ENCODE data around the gene SLC44A1.

SLC44A1 gene

GRCh38 chr9:105316703-105317102 lies 72.3 kb downstream of the SLC44A1 start:
- Histone ChIP-seq H3K4me1 (no peaks in the 10 kb centered on the region), H3K4me3 (no peak overlapping the region), H3K27me3 (no peaks in the 10 kb centered on the region), H3K9me3 (no peaks in the 10 kb centered on the region), H3K36me3 (peaks cover 0 to 6% (median 4%) of the 10 kb centered on the region in 3 donors), H3K27ac (no peak overlapping the region)
- intact Hi-C loops (cut with DNase I; ENCODE audit: low total_unique reads), result no loop called here
- TF ChIP-seq CTCF (IDR thresholded peaks at IDR 0.05), result no peak
- DNase-seq, result no peak

GRCh38 chr9:105318729-105319191 lies 74.3 kb downstream of the SLC44A1 start:
- no peaks in the 10 kb centered on the region for H3K27me3 ChIP-seq
- no peak for DNase-seq
- peaks cover 0 to 6% (median 4%) of the 10 kb centered on the region in 3 donors for H3K36me3 ChIP-seq
- no peaks in the 10 kb centered on the region for H3K4me1 ChIP-seq
- intact Hi-C loops (cut with DNase I; ENCODE audit: low total_unique reads), result no loop called here
- no peak overlapping the region for H3K27ac ChIP-seq
- no peak for TF ChIP-seq CTCF (IDR thresholded peaks at IDR 0.05)
- H3K9me3 ChIP-seq, result no peaks in the 10 kb centered on the region
- no peak overlapping the region for H3K4me3 ChIP-seq

- no peak for TF ChIP-seq CTCF (IDR thresholded peaks at IDR 0.05)
- DNase-seq, result no peak
- Histone ChIP-seq H3K36me3 (peaks cover 0 to 6% (median 4%) of the 10 kb centered on the region in 3 donors), H3K4me3 (no peak overlapping the region), H3K27me3 (no peaks in the 10 kb centered on the region), H3K4me1 (no peaks in the 10 kb centered on the region), H3K27ac (no peak overlapping the region), H3K9me3 (no peaks in the 10 kb centered on the region)
- intact Hi-C loops (cut with DNase I; ENCODE audit: low total_unique reads), result no loop called here
Measured at GRCh38 chr9:105319202-105319813, 74.9 kb downstream of the SLC44A1 start.

- Histone ChIP-seq H3K9me3 (no peaks in the 10 kb centered on the region), H3K4me3 (no peak overlapping the region), H3K36me3 (peaks cover 0 to 6% (median 0%) of the 10 kb centered on the region in 3 donors), H3K27me3 (no peaks in the 10 kb centered on the region), H3K27ac (no peak overlapping the region), H3K4me1 (no peaks in the 10 kb centered on the region)
- no peak for DNase-seq
- no peak for TF ChIP-seq CTCF (IDR thresholded peaks at IDR 0.05)
- intact Hi-C loops (cut with DNase I; ENCODE audit: low total_unique reads), result no loop called here
Measured at GRCh38 chr9:105320568-105320967, 76.1 kb downstream of the SLC44A1 start.

GRCh38 chr9:105328296-105328695 lies 83.8 kb downstream of the SLC44A1 start:
- intact Hi-C loops (cut with DNase I; ENCODE audit: low total_unique reads), result no loop called here
- Histone ChIP-seq H3K4me1 (no peaks in the 10 kb centered on the region), H3K9me3 (no peaks in the 10 kb centered on the region), H3K4me3 (no peak overlapping the region), H3K27me3 (no peaks in the 10 kb centered on the region), H3K36me3 (no peaks in the 10 kb centered on the region), H3K27ac (no peak overlapping the region)
- TF ChIP-seq CTCF (IDR thresholded peaks at IDR 0.05), result no peak
- DNase-seq, result no peak
